Astrocyte of the cerebellum (primary cell): ENCODE data around the gene FAM131C.
"Not testable (repeated sequence)": the region's sequence is repeated elsewhere in the genome, so short reads cannot be mapped to it uniquely, and the experiment has no call there.

Experiments used
- DNase-seq: peaks from one replicate; pipeline ENCODE4 v3.0.0-alpha.2; 2011; ENCODE audit warnings: low read depth
- H3K4me3 ChIP-seq: 2 replicates; pipeline ENCODE4 v1.5.1; 2011; ENCODE audit warnings: mild to moderate bottlenecking, low read depth, low read length, moderate library complexity
- CTCF ChIP-seq: IDR thresholded peaks from 2 replicates; pipeline ENCODE4 v1.5.1; 2012; ENCODE audit warnings: low read length, low read depth, moderate library complexity, mild to moderate bottlenecking; ENCODE audit errors: missing control alignments
- in situ Hi-C: cut with HindIII; loops from 2 replicates; pipeline ENCODE4 v1.10.0; 2017; ENCODE audit warnings: low sequenced_read_pairs

FAM131C gene

GRCh38 chr1:16109571-16109970 is 36.1 kb upstream of the FAM131C start:
- TF ChIP-seq CTCF: no peak
- no peak for DNase-seq
- in situ Hi-C loops: no loop called here
- no peak overlapping the region for H3K4me3 ChIP-seq

GRCh38 chr1:16107039-16107438 is 33.6 kb upstream of the FAM131C start:
- DNase-seq, H3K4me3 ChIP-seq, in situ Hi-C loops: not testable (repeated sequence)

GRCh38 chr1:16101623-16102022 is 28.2 kb upstream of the FAM131C start:
- in situ Hi-C loops: no loop called here
- H3K4me3 ChIP-seq: no peak overlapping the region
- TF ChIP-seq CTCF: no peak
- no peak for DNase-seq

- in situ Hi-C loops: no loop called here
- no peak for DNase-seq
- no peak for TF ChIP-seq CTCF
- H3K4me3 ChIP-seq: no peak overlapping the region
Observed at GRCh38 chr1:16099412-16099811, 26.0 kb upstream of the FAM131C start.

GRCh38 chr1:16095447-16095846 is 22.0 kb upstream of the FAM131C start:
- no peak overlapping the region for H3K4me3 ChIP-seq
- no peak for DNase-seq
- in situ Hi-C loops: no loop called here
- TF ChIP-seq CTCF: no peak

GRCh38 chr1:16094453-16095158 is 21.2 kb upstream of the FAM131C start:
- DNase-seq: no peak
- in situ Hi-C loops: no loop called here
- TF ChIP-seq CTCF: no peak
- no peak overlapping the region for H3K4me3 ChIP-seq

- no peak overlapping the region for H3K4me3 ChIP-seq
- no peak for DNase-seq
- TF ChIP-seq CTCF: no peak
- in situ Hi-C loops: no loop called here
Observed at GRCh38 chr1:16093611-16094010, 20.2 kb upstream of the FAM131C start.
